GM20431 (cell line): ENCODE results near the gene ATXN7.

ENCODE experiments used
- in situ Hi-C: fragments of 300-500 bp; cut with MseI, MboI; formaldehyde crosslinking; loops from one replicate; pipeline ENCODE4 v1.15.0; 2020; ENCODE audit warnings: low sequenced_read_pairs; ENCODE audit not compliant: unreplicated experiment

The ATXN7 gene

GRCh38 chr3:63900459-63900858 is 36.8 kb downstream of the ATXN7 start:
- in situ Hi-C loops = no loop called here

- in situ Hi-C loops = no loop called here
These were observed 42.3 kb downstream of the ATXN7 start for GRCh38 chr3:63905731-63906620.

GRCh38 chr3:63908081-63908736 is 44.5 kb downstream of the ATXN7 start:
- in situ Hi-C loops = no loop called here

GRCh38 chr3:63908776-63909175 is 45.1 kb downstream of the ATXN7 start:
- in situ Hi-C loops = no loop called here

GRCh38 chr3:63909431-63909830 is 45.8 kb downstream of the ATXN7 start:
- in situ Hi-C loops = no loop called here

GRCh38 chr3:63910001-63910400 is 46.3 kb downstream of the ATXN7 start:
- in situ Hi-C loops = no loop called here

- in situ Hi-C loops = no loop called here
These were observed 47.2 kb downstream of the ATXN7 start for GRCh38 chr3:63910891-63911290.

GRCh38 chr3:63911509-63911872 is 47.8 kb downstream of the ATXN7 start:
- in situ Hi-C loops = no loop called here

GRCh38 chr3:63911873-63912767 is 48.5 kb downstream of the ATXN7 start, which contains the start of gene SCAANT1:
TSS of gene SCAANT1 (minus strand) at chr3:63912383.
- in situ Hi-C loops = no loop called here

GRCh38 chr3:63912768-63913588 is 49.3 kb downstream of the ATXN7 start:
- in situ Hi-C loops = no loop called here

- in situ Hi-C loops = no loop called here
These were observed 50.6 kb downstream of the ATXN7 start for GRCh38 chr3:63914312-63914711.

GRCh38 chr3:63918321-63918720 is 54.7 kb downstream of the ATXN7 start:
- in situ Hi-C loops = no loop called here

- in situ Hi-C loops = no loop called here
These were observed 56.3 kb downstream of the ATXN7 start for GRCh38 chr3:63920001-63920400.

GRCh38 chr3:63921741-63922482 is 58.2 kb downstream of the ATXN7 start:
- in situ Hi-C loops = no loop called here

GRCh38 chr3:63922491-63923199 is 59.0 kb downstream of the ATXN7 start:
- in situ Hi-C loops = no loop called here

- in situ Hi-C loops = no loop called here
These were observed 62.6 kb downstream of the ATXN7 start for GRCh38 chr3:63926309-63926708.

- in situ Hi-C loops = no loop called here
These were observed 64.0 kb downstream of the ATXN7 start for GRCh38 chr3:63927422-63928280.
